Measurements from ENCODE around the gene ATRN. TPM values are rescaled to one million over a fixed set of nuclear protein-coding genes. Genes with fewer than 3 reads are reported as not detected.

ATRN gene
- total and polyA plus RNA-seq, 2 donors (not counting 3 experiments of a cell fraction or from before 2014, with no cell fraction given), result 32.3 to 33.1 TPM

DNA sequence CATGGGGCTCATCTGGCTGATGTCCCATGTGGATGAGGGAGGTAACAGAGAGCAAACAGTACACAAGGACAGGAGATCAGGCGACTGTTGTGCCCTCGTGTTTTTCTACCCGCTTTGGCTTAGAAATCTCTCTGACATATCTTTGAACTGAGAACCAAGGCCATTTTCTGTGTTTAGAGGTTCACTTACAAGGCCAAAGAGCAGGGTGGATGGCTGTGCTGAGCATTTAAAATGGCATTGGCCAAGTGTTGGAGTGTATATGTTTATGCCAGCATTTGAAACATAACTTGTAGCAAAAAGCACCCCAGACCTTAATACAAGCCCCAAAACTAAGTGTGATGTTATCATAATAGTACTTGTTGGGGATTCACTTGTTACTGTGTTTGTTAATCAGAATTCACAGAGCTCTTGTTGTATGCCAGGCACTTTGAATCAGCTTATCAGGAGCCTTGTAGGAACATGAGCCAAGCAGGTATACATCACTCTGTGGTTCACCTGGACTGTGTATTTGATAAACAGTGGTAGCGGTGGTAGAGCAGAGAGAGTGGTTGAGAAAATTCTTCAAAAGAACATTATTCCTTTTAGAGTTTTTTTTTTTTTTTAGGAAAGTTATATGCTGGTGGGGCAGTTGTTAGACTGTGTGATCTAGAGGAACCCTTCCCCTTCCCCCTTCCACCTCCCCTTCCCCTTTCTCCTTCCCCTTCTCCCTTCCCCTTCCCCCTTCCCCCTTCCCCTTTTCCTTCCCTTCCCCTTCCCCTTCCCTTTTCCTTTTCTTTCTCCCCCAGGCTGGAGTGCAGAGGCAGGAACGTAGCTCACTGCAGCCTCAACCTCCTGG lies 71.3 kb downstream of the ATRN start:
- BruUV-seq (replicated peaks), result no TSS peak
- no peaks in the 10 kb centered on the region for H3K27me3 ChIP-seq (ENCODE audit: control insufficient read depth in 2 of 2, insufficient read depth in 2 of 2, low read length in 2 of 2)
- H3K36me3 ChIP-seq (ENCODE audit: control insufficient read depth in 2 of 2, extremely low read depth in 1 of 2, insufficient read depth in 2 of 2, low read length in 2 of 2), result no peaks in the 10 kb centered on the region
- FAIRE-seq (no peak), DNase-seq (ENCODE audit: low read depth, low spot score) (no peak)
- no peak overlapping the region for H3K9ac ChIP-seq (replicated peaks; ENCODE audit: extremely low read depth, insufficient read depth, low read length)
- peaks cover 3% of the 10 kb centered on the region for H4K20me1 ChIP-seq (replicated peaks; ENCODE audit: control insufficient read depth, extremely low read depth, insufficient read depth, low read length)
- H3K9me1 ChIP-seq (replicated peaks; ENCODE audit: control insufficient read depth, extremely low read depth, insufficient read depth, low read length), result no peaks in the 10 kb centered on the region
- intact Hi-C loops (cut with micrococcal nuclease), result no loop called here
- TF ChIP-seq, protein P1, sequence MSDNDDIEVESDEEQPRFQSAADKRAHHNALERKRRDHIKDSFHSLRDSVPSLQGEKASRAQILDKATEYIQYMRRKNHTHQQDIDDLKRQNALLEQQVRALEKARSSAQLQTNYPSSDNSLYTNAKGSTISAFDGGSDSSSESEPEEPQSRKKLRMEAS (IDR thresholded peaks at IDR 0.05; ENCODE audit: insufficient read depth, insufficient read length), result no peak
- TF ChIP-seq POLR2A (IDR thresholded peaks at IDR 0.05; ENCODE audit: low read depth, low read length) (no peak), JUN (IDR thresholded peaks at IDR 0.05; ENCODE audit: borderline replicate concordance, insufficient read depth, insufficient read length, low read depth) (no peak), GATA2 (IDR thresholded peaks at IDR 0.05; ENCODE audit: insufficient read depth, insufficient read length, low read depth, low read length) (no peak), POLR2AphosphoS5 (IDR thresholded peaks at IDR 0.05; ENCODE audit: insufficient read depth, low read depth, low read length) (no peak), EZH2 (IDR thresholded peaks at IDR 0.05; ENCODE audit: borderline replicate concordance, low read depth, low read length, severe bottlenecking) (no peak), MYC (IDR thresholded peaks at IDR 0.05; ENCODE audit: low read depth, low read length) (no peak), FOS (IDR thresholded peaks at IDR 0.05; ENCODE audit: borderline replicate concordance, insufficient read depth, low read length) (no peak)
- TF ChIP-seq, protein P2, sequence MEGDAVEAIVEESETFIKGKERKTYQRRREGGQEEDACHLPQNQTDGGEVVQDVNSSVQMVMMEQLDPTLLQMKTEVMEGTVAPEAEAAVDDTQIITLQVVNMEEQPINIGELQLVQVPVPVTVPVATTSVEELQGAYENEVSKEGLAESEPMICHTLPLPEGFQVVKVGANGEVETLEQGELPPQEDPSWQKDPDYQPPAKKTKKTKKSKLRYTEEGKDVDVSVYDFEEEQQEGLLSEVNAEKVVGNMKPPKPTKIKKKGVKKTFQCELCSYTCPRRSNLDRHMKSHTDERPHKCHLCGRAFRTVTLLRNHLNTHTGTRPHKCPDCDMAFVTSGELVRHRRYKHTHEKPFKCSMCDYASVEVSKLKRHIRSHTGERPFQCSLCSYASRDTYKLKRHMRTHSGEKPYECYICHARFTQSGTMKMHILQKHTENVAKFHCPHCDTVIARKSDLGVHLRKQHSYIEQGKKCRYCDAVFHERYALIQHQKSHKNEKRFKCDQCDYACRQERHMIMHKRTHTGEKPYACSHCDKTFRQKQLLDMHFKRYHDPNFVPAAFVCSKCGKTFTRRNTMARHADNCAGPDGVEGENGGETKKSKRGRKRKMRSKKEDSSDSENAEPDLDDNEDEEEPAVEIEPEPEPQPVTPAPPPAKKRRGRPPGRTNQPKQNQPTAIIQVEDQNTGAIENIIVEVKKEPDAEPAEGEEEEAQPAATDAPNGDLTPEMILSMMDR (IDR thresholded peaks at IDR 0.05; ENCODE audit: extremely low read depth in 1 of 2, insufficient read depth in 1 of 2, low read depth in 1 of 2, low read length in 2 of 2), result no peak
- ChIA-PET CTCF (no interaction called here), POLR2A (no interaction called here)
- dilution Hi-C loops (cut with MboI; ENCODE audit: extremely low pct_ligation_motif_present, low sequenced_read_pairs), result no loop called here
- H3K27ac ChIP-seq (ENCODE audit: insufficient read depth, low read depth, low read length), result no peak overlapping the region
- no peak overlapping the region for H2AFZ ChIP-seq (ENCODE audit: low read depth, low read length)
- H3K4me3 ChIP-seq (replicated peaks in 1 of 3; ENCODE audit: insufficient read depth in 1 of 3, low read depth in 1 of 3, low read length in 3 of 3), result no peak overlapping the region
- H3K9me3 ChIP-seq (replicated peaks; ENCODE audit: control insufficient read depth, insufficient read depth, low read length), result no peaks in the 10 kb centered on the region
- no peaks in the 10 kb centered on the region for H3K4me1 ChIP-seq (ENCODE audit: control insufficient read depth, extremely low read depth, insufficient read depth, low read length)
- H3K79me2 ChIP-seq (ENCODE audit: control insufficient read depth, insufficient read depth, low read length), result no peaks in the 10 kb centered on the region
- no peak overlapping the region for H3K4me2 ChIP-seq (ENCODE audit: insufficient read depth, low read length)
